ENCODE results near the gene GSK3B.

The GSK3B gene

GRCh38 chr3:120048355-120049041, 45.7 kb downstream of the GSK3B start:
- Histone ChIP-seq H3K4me1 (ENCODE audit: control insufficient read depth in 2 of 2, insufficient read depth in 1 of 2, low read depth in 1 of 2, low read length in 2 of 2) (no peaks in the 10 kb centered on the region), H4K91ac (ENCODE audit: low read depth, low read length, poor library complexity) (no peak overlapping the region), H2BK15ac (ENCODE audit: low read length) (no peak overlapping the region), H3K9me3 (replicated peaks in 1 of 2; ENCODE audit: control insufficient read depth in 2 of 2, insufficient read depth in 1 of 2, low read depth in 1 of 2, low read length in 2 of 2) (peaks cover 5 to 31% of the 10 kb centered on the region in 2 donors), H3K18ac (ENCODE audit: low read length) (no peak overlapping the region), H3K27ac (replicated peaks; ENCODE audit: low read length) (no peak overlapping the region), H3K4ac (ENCODE audit: low read length) (no peak overlapping the region), H3K36me3 (replicated peaks in 1 of 2; ENCODE audit: control insufficient read depth in 2 of 2, insufficient read depth in 2 of 2, low read length in 2 of 2) (peaks cover 0 to 7% of the 10 kb centered on the region in 2 donors), H3K4me2 (ENCODE audit: insufficient read depth, low read length, poor library complexity, severe bottlenecking) (no peak overlapping the region), H2AK5ac (ENCODE audit: low read depth, low read length) (no peak overlapping the region), H4K8ac (ENCODE audit: low read depth, low read length) (no peak overlapping the region), H3K79me1 (ENCODE audit: low read depth, low read length) (peaks cover 5% of the 10 kb centered on the region), H3K4me3 (ENCODE audit: low read length in 2 of 2) (no peak overlapping the region), H2AFZ (ENCODE audit: low read length) (no peak overlapping the region), H2BK5ac (ENCODE audit: low read length) (no peak overlapping the region), H3K23ac (ENCODE audit: low read depth, low read length, poor library complexity) (no peak overlapping the region), H3K27me3 (ENCODE audit: control insufficient read depth in 3 of 3, insufficient read depth in 3 of 3, low read depth in 1 of 3, low read length in 3 of 3) (no peaks in the 10 kb centered on the region), H3K9ac (ENCODE audit: low read depth, low read length, poor library complexity) (no peak overlapping the region), H2BK120ac (ENCODE audit: low read depth, low read length) (no peak overlapping the region), H3K14ac (ENCODE audit: low read length) (no peak overlapping the region), H2BK12ac (ENCODE audit: low read length) (no peak overlapping the region)
- DNase-seq (ENCODE audit: low spot score), result no peak

DNA sequence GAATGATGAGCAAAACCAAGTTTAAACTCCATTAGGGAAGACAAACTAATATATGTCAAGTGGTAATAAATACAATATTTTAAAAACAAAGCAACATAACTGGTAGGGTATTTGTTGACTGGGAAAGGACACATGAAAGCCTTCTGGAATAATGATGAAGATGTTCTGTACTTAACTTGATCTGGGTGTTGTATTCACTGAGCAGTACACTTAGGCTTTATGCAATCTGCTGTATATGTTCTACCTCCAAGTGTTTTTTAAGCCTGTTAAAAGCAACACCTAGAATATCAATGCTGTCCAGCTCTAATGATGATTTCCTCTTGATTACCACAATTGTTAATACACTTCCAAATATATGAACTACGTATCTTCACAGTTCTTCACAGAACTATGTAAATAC, 46.6 kb downstream of the GSK3B start:
- H2BK12ac ChIP-seq (ENCODE audit: low read length), result no peak overlapping the region
- DNase-seq (ENCODE audit: low spot score), result no peak
- H2AFZ ChIP-seq (ENCODE audit: low read length), result no peak overlapping the region
- no peak overlapping the region for H2AK5ac ChIP-seq (ENCODE audit: low read depth, low read length)
- no peak overlapping the region for H2BK5ac ChIP-seq (ENCODE audit: low read length)
- no peak overlapping the region for H3K9ac ChIP-seq (ENCODE audit: low read depth, low read length, poor library complexity)
- no peak overlapping the region for H3K4me2 ChIP-seq (ENCODE audit: insufficient read depth, low read length, poor library complexity, severe bottlenecking)
- no peaks in the 10 kb centered on the region for H3K27me3 ChIP-seq (ENCODE audit: control insufficient read depth in 3 of 3, insufficient read depth in 3 of 3, low read depth in 1 of 3, low read length in 3 of 3)
- no peak overlapping the region for H3K23ac ChIP-seq (ENCODE audit: low read depth, low read length, poor library complexity)
- H3K4me1 ChIP-seq (ENCODE audit: control insufficient read depth in 2 of 2, insufficient read depth in 1 of 2, low read depth in 1 of 2, low read length in 2 of 2), result no peaks in the 10 kb centered on the region
- no peak overlapping the region for H4K8ac ChIP-seq (ENCODE audit: low read depth, low read length)
- H3K4ac ChIP-seq (ENCODE audit: low read length), result no peak overlapping the region
- no peak overlapping the region for H2BK120ac ChIP-seq (ENCODE audit: low read depth, low read length)
- H2BK15ac ChIP-seq (ENCODE audit: low read length), result no peak overlapping the region
- H3K36me3 ChIP-seq (replicated peaks in 1 of 2; ENCODE audit: control insufficient read depth in 2 of 2, insufficient read depth in 2 of 2, low read length in 2 of 2), result peaks cover 0 to 3% of the 10 kb centered on the region in 2 donors
- no peak overlapping the region for H3K14ac ChIP-seq (ENCODE audit: low read length)
- peaks cover 9% of the 10 kb centered on the region for H3K79me1 ChIP-seq (ENCODE audit: low read depth, low read length)
- H3K4me3 ChIP-seq (ENCODE audit: low read length in 2 of 2), result no peak overlapping the region
- WGBS, 2 donors (ENCODE audit: extremely low coverage in 2 of 2, insufficient read length in 2 of 2, insufficient replicate concordance in 1 of 2), result no CpG with 5 or more reads among the region's 1 CpG
- H4K91ac ChIP-seq (ENCODE audit: low read depth, low read length, poor library complexity), result no peak overlapping the region
- no peak overlapping the region for H3K18ac ChIP-seq (ENCODE audit: low read length)
- no peak overlapping the region for H3K27ac ChIP-seq (replicated peaks; ENCODE audit: low read length)
- peaks cover 7 to 33% of the 10 kb centered on the region in 2 donors for H3K9me3 ChIP-seq (replicated peaks in 1 of 2; ENCODE audit: control insufficient read depth in 2 of 2, insufficient read depth in 1 of 2, low read depth in 1 of 2, low read length in 2 of 2)

- Histone ChIP-seq H3K9me3 (replicated peaks in 1 of 2; ENCODE audit: control insufficient read depth in 2 of 2, insufficient read depth in 1 of 2, low read depth in 1 of 2, low read length in 2 of 2) (peaks cover 28 to 72% of the 10 kb centered on the region in 2 donors), H3K27ac (replicated peaks; ENCODE audit: low read length) (no peak overlapping the region), H3K4ac (ENCODE audit: low read length) (no peak overlapping the region), H3K4me1 (ENCODE audit: control insufficient read depth in 2 of 2, insufficient read depth in 1 of 2, low read depth in 1 of 2, low read length in 2 of 2) (no peaks in the 10 kb centered on the region), H3K18ac (ENCODE audit: low read length) (peak overlapping the region; percentile 14), H4K91ac (ENCODE audit: low read depth, low read length, poor library complexity) (no peak overlapping the region), H3K79me1 (ENCODE audit: low read depth, low read length) (peaks cover 13% of the 10 kb centered on the region), H2AK5ac (ENCODE audit: low read depth, low read length) (no peak overlapping the region), H3K23ac (ENCODE audit: low read depth, low read length, poor library complexity) (peak overlapping the region; percentile 18), H2BK12ac (ENCODE audit: low read length) (no peak overlapping the region), H3K14ac (ENCODE audit: low read length) (no peak overlapping the region), H3K4me2 (ENCODE audit: insufficient read depth, low read length, poor library complexity, severe bottlenecking) (no peak overlapping the region), H4K8ac (ENCODE audit: low read depth, low read length) (no peak overlapping the region), H3K27me3 (ENCODE audit: control insufficient read depth in 3 of 3, insufficient read depth in 3 of 3, low read depth in 1 of 3, low read length in 3 of 3) (no peaks in the 10 kb centered on the region), H3K9ac (ENCODE audit: low read depth, low read length, poor library complexity) (peak overlapping the region; percentile 61), H3K36me3 (replicated peaks in 1 of 2; ENCODE audit: control insufficient read depth in 2 of 2, insufficient read depth in 2 of 2, low read length in 2 of 2) (peaks cover 2 to 11% of the 10 kb centered on the region in 2 donors), H2AFZ (ENCODE audit: low read length) (no peak overlapping the region), H2BK15ac (ENCODE audit: low read length) (no peak overlapping the region), H2BK120ac (ENCODE audit: low read depth, low read length) (no peak overlapping the region), H3K4me3 (ENCODE audit: low read length in 2 of 2) (peak overlapping the region in 1 of 2 donors; percentile 21), H2BK5ac (ENCODE audit: low read length) (no peak overlapping the region)
- DNase-seq (ENCODE audit: low spot score), result no peak
- WGBS, 2 donors (ENCODE audit: extremely low coverage in 2 of 2, insufficient read length in 2 of 2, insufficient replicate concordance in 1 of 2), result no CpG with 5 or more reads among the region's 8 CpGs
These were observed 53.4 kb downstream of the GSK3B start for GRCh38 chr3:120040813-120041377.

DNA sequence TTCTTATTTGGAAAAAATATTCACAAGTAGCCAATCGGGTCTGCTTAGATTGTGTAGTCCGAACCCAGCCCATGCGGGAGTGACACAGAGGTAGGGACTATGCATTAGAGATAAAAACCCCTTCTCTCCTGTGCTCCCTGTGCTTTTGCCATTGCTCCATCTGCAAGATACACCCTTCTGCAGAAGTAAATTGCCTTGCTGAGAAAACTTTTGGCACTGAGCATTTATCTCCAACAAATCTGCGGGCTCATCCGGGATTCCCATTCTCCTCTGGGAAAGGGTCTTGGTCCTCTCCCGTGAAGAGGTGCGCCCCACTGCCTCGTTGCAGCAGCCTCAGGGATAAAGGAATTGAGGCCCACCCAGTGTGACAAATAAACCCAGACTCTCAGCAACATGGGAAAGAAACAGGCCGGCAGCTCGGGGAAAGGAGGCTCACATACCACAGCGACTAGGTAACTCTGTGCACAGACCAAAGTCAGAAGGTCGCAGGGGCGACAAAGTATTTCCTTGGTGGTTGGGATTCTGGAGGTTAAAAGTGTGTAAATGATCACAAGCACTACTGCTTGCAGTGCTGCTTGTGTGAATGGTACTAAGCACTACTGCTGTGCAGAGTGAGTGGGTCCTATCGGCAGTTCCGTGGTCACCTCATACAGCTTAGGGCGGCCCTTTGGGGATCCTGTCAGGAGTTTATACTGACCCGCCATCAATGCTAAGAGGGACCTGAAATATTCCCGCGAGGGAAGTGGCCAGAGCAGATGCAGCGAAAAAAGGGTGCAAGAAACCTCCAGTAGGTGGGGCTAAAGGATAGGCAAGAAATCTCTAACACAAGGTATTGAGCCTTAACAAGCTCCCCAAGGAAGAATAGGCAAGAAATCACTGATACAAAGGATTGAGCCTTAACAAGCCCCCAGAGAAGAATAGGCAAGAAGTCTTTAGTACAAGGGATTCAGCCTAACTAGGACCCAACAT, 54.3 kb downstream of the GSK3B start:
- Histone ChIP-seq H3K27ac (replicated peaks; ENCODE audit: low read length) (no peak overlapping the region), H2BK5ac (ENCODE audit: low read length) (no peak overlapping the region), H3K4me3 (ENCODE audit: low read length in 2 of 2) (no peak overlapping the region), H2BK15ac (ENCODE audit: low read length) (no peak overlapping the region), H3K36me3 (replicated peaks in 1 of 2; ENCODE audit: control insufficient read depth in 2 of 2, insufficient read depth in 2 of 2, low read length in 2 of 2) (peaks cover 4 to 11% of the 10 kb centered on the region in 2 donors), H3K4me1 (ENCODE audit: control insufficient read depth in 2 of 2, insufficient read depth in 1 of 2, low read depth in 1 of 2, low read length in 2 of 2) (no peaks in the 10 kb centered on the region), H3K9ac (ENCODE audit: low read depth, low read length, poor library complexity) (no peak overlapping the region), H3K79me1 (ENCODE audit: low read depth, low read length) (peaks cover 13% of the 10 kb centered on the region), H2AK5ac (ENCODE audit: low read depth, low read length) (no peak overlapping the region), H3K4ac (ENCODE audit: low read length) (no peak overlapping the region), H4K91ac (ENCODE audit: low read depth, low read length, poor library complexity) (no peak overlapping the region), H3K4me2 (ENCODE audit: insufficient read depth, low read length, poor library complexity, severe bottlenecking) (no peak overlapping the region), H3K18ac (ENCODE audit: low read length) (no peak overlapping the region), H3K9me3 (replicated peaks in 1 of 2; ENCODE audit: control insufficient read depth in 2 of 2, insufficient read depth in 1 of 2, low read depth in 1 of 2, low read length in 2 of 2) (peaks cover 26 to 66% of the 10 kb centered on the region in 2 donors), H4K8ac (ENCODE audit: low read depth, low read length) (no peak overlapping the region), H3K14ac (ENCODE audit: low read length) (no peak overlapping the region), H2AFZ (ENCODE audit: low read length) (no peak overlapping the region), H3K27me3 (ENCODE audit: control insufficient read depth in 3 of 3, insufficient read depth in 3 of 3, low read depth in 1 of 3, low read length in 3 of 3) (no peaks in the 10 kb centered on the region), H3K23ac (ENCODE audit: low read depth, low read length, poor library complexity) (no peak overlapping the region), H2BK12ac (ENCODE audit: low read length) (no peak overlapping the region), H2BK120ac (ENCODE audit: low read depth, low read length) (no peak overlapping the region)
- no CpG with 5 or more reads among the region's 20 CpGs for WGBS, 2 donors (ENCODE audit: extremely low coverage in 2 of 2, insufficient read length in 2 of 2, insufficient replicate concordance in 1 of 2)
- no peak for DNase-seq (ENCODE audit: low spot score)
